HepG2 (cell line): ENCODE measurements around the gene AMD1. TPM values are rescaled to one million over a fixed set of nuclear protein-coding genes. Genes with fewer than 3 reads are reported as not detected.

Experiments used
- ARNT2 ChIP-seq: sonication (generic); formaldehyde crosslinking; IDR thresholded peaks from 2 replicates; pipeline ENCODE4 v1.8.0; 2022; ENCODE audit warnings: mild to moderate bottlenecking, low read depth, missing genetic modification reagents, moderate library complexity
- EP300 ChIP-seq, 3 experiments: sonication (generic) in 1 of 3; formaldehyde crosslinking in 1 of 3; IDR thresholded peaks; 2 replicates each; pipeline versions ENCODE4 v1.5.1 to v1.6.1; 2011 to 2020; ENCODE audit warnings: low read depth in 2 of 3, low read length in 2 of 3, borderline replicate concordance in 1 of 3, improper control_type of control experiment in 1 of 3, mild to moderate bottlenecking in 1 of 3, missing genetic modification reagents in 1 of 3, moderate library complexity in 1 of 3
- HDAC6 ChIP-seq: fragments of 200-600 bp; sonication (generic); IDR thresholded peaks from 2 replicates; pipeline ENCODE4 v1.7.0; 2017; ENCODE audit warnings: mild to moderate bottlenecking, antibody characterized with exemption, low read length, low read depth
- HNRNPH1 ChIP-seq: fragments of 200-400 bp; formaldehyde crosslinking; optimal IDR thresholded peaks from 2 replicates; pipeline ENCODE3; 2017; ENCODE audit warnings: mild to moderate bottlenecking, low read depth, low read length
- MAX ChIP-seq: IDR thresholded peaks from 2 replicates; pipeline ENCODE4 v1.6.1; 2012; ENCODE audit warnings: inconsistent platforms
- MAZ ChIP-seq, 2 experiments: sonication (generic) in 1 of 2; formaldehyde crosslinking in 1 of 2; IDR thresholded peaks; 2 replicates each; pipeline versions ENCODE4 v1.5.0 to v1.6.1; 2012 to 2020; ENCODE audit warnings: low read depth in 2 of 2, mild to moderate bottlenecking in 2 of 2, borderline replicate concordance in 1 of 2, improper control_type of control experiment in 1 of 2, low read length in 1 of 2, missing genetic modification reagents in 1 of 2, moderate library complexity in 1 of 2
- SNAPC5 ChIP-seq: sonication (generic); formaldehyde crosslinking; IDR thresholded peaks from 2 replicates; pipeline ENCODE4 v1.8.1; 2023; ENCODE audit warnings: mild to moderate bottlenecking, missing genetic modification reagents, borderline replicate concordance
- SNRNP70 ChIP-seq: fragments of 200-400 bp; formaldehyde crosslinking; IDR thresholded peaks from 2 replicates; pipeline ENCODE4 v1.6.1; 2017; ENCODE audit warnings: mild to moderate bottlenecking, low read depth, low read length, moderate library complexity
- SSRP1 ChIP-seq: IDR thresholded peaks from 2 replicates; pipeline ENCODE4 v1.6.1; 2016; ENCODE audit warnings: control low read depth
- TIGD3 ChIP-seq: sonication (generic); formaldehyde crosslinking; IDR thresholded peaks from 2 replicates; pipeline ENCODE4 v1.5.1; 2020; ENCODE audit warnings: mild to moderate bottlenecking, missing genetic modification reagents, borderline replicate concordance
- ZBTB8A ChIP-seq: sonication (generic); formaldehyde crosslinking; IDR thresholded peaks from 2 replicates; pipeline ENCODE4 v1.4.0; 2020; ENCODE audit warnings: mild to moderate bottlenecking, low read depth, missing genetic modification reagents, borderline replicate concordance
- ZFP82 ChIP-seq: sonication (generic); formaldehyde crosslinking; IDR thresholded peaks from 2 replicates; pipeline ENCODE4 v1.5.1; 2020; ENCODE audit warnings: mild to moderate bottlenecking, missing genetic modification reagents, borderline replicate concordance
- ZNF136 ChIP-seq: sonication (generic); formaldehyde crosslinking; IDR thresholded peaks from 2 replicates; pipeline ENCODE4 v1.8.1; 2022; ENCODE audit warnings: low read depth, mild to moderate bottlenecking, moderate library complexity, missing genetic modification reagents
- ZNF253 ChIP-seq: sonication (generic); formaldehyde crosslinking; IDR thresholded peaks from 2 replicates; pipeline ENCODE4 v1.8.0; 2022; ENCODE audit warnings: mild to moderate bottlenecking, missing genetic modification reagents, borderline replicate concordance
- ZNF282 ChIP-seq: fragments of 450-650 bp; IDR thresholded peaks from 2 replicates; pipeline ENCODE4 v1.6.1; 2018; ENCODE audit not compliant: partially characterized antibody
- ZNF570 ChIP-seq: sonication (generic); formaldehyde crosslinking; IDR thresholded peaks from 2 replicates; pipeline ENCODE4 v1.4.0; 2020; ENCODE audit warnings: mild to moderate bottlenecking, missing genetic modification reagents, borderline replicate concordance
- ZNF713 ChIP-seq: sonication (generic); formaldehyde crosslinking; IDR thresholded peaks from 2 replicates; pipeline ENCODE4 v1.4.0; 2020; ENCODE audit warnings: mild to moderate bottlenecking, missing genetic modification reagents
- ZNF790 ChIP-seq: sonication (generic); formaldehyde crosslinking; IDR thresholded peaks from 2 replicates; pipeline ENCODE4 v1.8.0; 2022; ENCODE audit warnings: missing genetic modification reagents, mild to moderate bottlenecking, borderline replicate concordance
- polyA plus RNA-seq, 8 experiments: library from polyadenylated mRNA; depleted of rRNA in 3 of 8; stranded (reverse) in 7 of 8; unstranded in 1 of 8; fragments of >200 nt; fragmentation: Illumina TruSeq in 4 of 8; extraction: Trizol in 4 of 8; gene quantifications; 2 replicates each; pipeline versions ENCODE4 v1.2.1 to v1.2.3, GENCODE V29; 2011 to 2016; ENCODE audit warnings: low read depth in 4 of 8, missing spikeins in 1 of 8, mixed read lengths in 1 of 8; ENCODE audit not compliant: insufficient read depth in 1 of 8
- total RNA-seq, 5 experiments: library from RNA; depleted of rRNA; stranded (reverse); fragments of >200 nt; fragmentation: Illumina TruSeq; extraction: Trizol; gene quantifications; 2 replicates each; pipeline ENCODE4 v1.2.3, GENCODE V29; 2016; ENCODE audit warnings: low read depth in 1 of 5
- TF ChIP-seq, protein P1 (sequence below): sonication (generic); formaldehyde crosslinking; IDR thresholded peaks from 2 replicates; pipeline ENCODE4 v1.5.0; 2020; ENCODE audit warnings: missing genetic modification reagents, mild to moderate bottlenecking, borderline replicate concordance
- TF ChIP-seq, protein P2 (sequence below): sonication (generic); formaldehyde crosslinking; IDR thresholded peaks from 2 replicates; pipeline ENCODE4 v1.5.1; 2020; ENCODE audit warnings: mild to moderate bottlenecking, missing genetic modification reagents, moderate library complexity
- TF ChIP-seq, protein P3 (sequence below): sonication (generic); formaldehyde crosslinking; IDR thresholded peaks from 2 replicates; pipeline ENCODE4 v1.8.0; 2022; ENCODE audit warnings: mild to moderate bottlenecking, missing genetic modification reagents, moderate library complexity

AMD1 gene
- total and polyA plus RNA-seq, 2 of the 13 experiments (the other 11 are each of a cell fraction or from before 2014, with no cell fraction given): 108 to 123 TPM

DNA sequence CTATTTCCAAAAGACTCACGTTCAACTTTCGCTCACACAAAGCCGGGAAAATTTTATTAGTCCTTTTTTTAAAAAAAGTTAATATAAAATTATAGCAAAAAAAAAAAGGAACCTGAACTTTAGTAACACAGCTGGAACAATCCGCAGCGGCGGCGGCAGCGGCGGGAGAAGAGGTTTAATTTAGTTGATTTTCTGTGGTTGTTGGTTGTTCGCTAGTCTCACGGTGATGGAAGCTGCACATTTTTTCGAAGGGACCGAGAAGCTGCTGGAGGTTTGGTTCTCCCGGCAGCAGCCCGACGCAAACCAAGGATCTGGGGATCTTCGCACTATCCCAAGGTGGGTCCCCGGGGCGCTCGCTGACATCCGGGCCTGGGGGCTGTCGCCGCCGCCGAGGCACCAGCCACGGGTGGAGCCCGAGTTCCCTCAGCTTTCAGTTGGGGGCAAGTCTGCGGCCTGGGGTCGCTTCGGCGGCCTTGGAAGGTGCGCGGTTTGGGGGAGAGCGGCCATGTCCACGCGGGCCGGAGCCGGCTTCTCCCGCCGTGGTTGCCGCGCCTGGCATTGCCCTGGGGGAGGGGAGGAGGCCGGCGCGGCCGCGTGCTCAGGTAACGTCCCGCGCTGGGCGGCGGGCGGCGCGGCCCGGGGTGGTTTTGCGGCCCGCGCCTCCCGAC is 429 bp downstream of the AMD1 start (continued):
- TF ChIP-seq ZNF570 (CRISPR knock-in tag): no peak
- no peak for TF ChIP-seq SSRP1
- TF ChIP-seq ZNF282: no peak
- no peak for TF ChIP-seq ZNF713 (CRISPR knock-in tag)
- TF ChIP-seq TIGD3 (CRISPR knock-in tag): no peak
- TF ChIP-seq, protein P1, sequence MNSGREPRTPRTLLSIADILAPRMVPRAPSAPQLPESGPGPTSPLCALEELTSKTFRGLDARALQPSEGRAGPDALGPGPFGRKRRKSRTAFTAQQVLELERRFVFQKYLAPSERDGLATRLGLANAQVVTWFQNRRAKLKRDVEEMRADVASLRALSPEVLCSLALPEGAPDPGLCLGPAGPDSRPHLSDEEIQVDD: no peak
- no peak for TF ChIP-seq SNAPC5 (CRISPR knock-in tag)
- no peak for TF ChIP-seq EP300 (IDR thresholded peaks at IDR 0.05; ENCODE audit: low read depth in 2 of 2, low read length in 2 of 2)
- no peak for TF ChIP-seq EP300 (CRISPR knock-in tag; IDR thresholded peaks at IDR 0.05; ENCODE audit: borderline replicate concordance)
- no peak for TF ChIP-seq SNRNP70
- peak; percentile 54; the same call in 1 of the 2 replicates for TF ChIP-seq ZNF790
- peak; percentile 8; the same call in 1 of the 2 replicates for TF ChIP-seq MAX
- TF ChIP-seq HDAC6: peak; percentile 90
- TF ChIP-seq ZNF136 (CRISPR knock-in tag): no peak
- TF ChIP-seq ZBTB8A: no peak
- TF ChIP-seq ZFP82 (CRISPR knock-in tag): 0 out of 2 replicates have a peak, but pooled peaks have one; percentile 40
- TF ChIP-seq ARNT2 (CRISPR knock-in tag): peak; percentile 19; the same call in 1 of the 2 replicates
- TF ChIP-seq, protein P2, sequence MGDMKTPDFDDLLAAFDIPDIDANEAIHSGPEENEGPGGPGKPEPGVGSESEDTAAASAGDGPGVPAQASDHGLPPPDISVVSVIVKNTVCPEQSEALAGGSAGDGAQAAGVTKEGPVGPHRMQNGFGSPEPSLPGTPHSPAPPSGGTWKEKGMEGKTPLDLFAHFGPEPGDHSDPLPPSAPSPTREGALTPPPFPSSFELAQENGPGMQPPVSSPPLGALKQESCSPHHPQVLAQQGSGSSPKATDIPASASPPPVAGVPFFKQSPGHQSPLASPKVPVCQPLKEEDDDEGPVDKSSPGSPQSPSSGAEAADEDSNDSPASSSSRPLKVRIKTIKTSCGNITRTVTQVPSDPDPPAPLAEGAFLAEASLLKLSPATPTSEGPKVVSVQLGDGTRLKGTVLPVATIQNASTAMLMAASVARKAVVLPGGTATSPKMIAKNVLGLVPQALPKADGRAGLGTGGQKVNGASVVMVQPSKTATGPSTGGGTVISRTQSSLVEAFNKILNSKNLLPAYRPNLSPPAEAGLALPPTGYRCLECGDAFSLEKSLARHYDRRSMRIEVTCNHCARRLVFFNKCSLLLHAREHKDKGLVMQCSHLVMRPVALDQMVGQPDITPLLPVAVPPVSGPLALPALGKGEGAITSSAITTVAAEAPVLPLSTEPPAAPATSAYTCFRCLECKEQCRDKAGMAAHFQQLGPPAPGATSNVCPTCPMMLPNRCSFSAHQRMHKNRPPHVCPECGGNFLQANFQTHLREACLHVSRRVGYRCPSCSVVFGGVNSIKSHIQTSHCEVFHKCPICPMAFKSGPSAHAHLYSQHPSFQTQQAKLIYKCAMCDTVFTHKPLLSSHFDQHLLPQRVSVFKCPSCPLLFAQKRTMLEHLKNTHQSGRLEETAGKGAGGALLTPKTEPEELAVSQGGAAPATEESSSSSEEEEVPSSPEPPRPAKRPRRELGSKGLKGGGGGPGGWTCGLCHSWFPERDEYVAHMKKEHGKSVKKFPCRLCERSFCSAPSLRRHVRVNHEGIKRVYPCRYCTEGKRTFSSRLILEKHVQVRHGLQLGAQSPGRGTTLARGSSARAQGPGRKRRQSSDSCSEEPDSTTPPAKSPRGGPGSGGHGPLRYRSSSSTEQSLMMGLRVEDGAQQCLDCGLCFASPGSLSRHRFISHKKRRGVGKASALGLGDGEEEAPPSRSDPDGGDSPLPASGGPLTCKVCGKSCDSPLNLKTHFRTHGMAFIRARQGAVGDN (CRISPR knock-in tag): no peak
- no peak for TF ChIP-seq HNRNPH1
- TF ChIP-seq MAZ (IDR thresholded peaks at IDR 0.05; ENCODE audit: borderline replicate concordance, low read depth, low read length): no peak
- TF ChIP-seq MAZ (CRISPR knock-in tag; IDR thresholded peaks at IDR 0.05; ENCODE audit: low read depth): no peak
- no peak for TF ChIP-seq ZNF253
- TF ChIP-seq, protein P3, sequence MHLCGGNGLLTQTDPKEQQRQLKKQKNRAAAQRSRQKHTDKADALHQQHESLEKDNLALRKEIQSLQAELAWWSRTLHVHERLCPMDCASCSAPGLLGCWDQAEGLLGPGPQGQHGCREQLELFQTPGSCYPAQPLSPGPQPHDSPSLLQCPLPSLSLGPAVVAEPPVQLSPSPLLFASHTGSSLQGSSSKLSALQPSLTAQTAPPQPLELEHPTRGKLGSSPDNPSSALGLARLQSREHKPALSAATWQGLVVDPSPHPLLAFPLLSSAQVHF (CRISPR knock-in tag): no peak
